ENCODE results near the gene COBL.
"Not testable (repeated sequence)": the region's sequence is repeated elsewhere in the genome, so short reads cannot be mapped to it uniquely, and the experiment has no call there.

COBL gene

GRCh38 chr7:51217804-51218203 is 98.8 kb downstream of the COBL start:
- no peak overlapping the region for H3K4me3 ChIP-seq (replicated peaks; ENCODE audit: low read depth, low read length)
- no peak for DNase-seq (ENCODE audit: low read depth)
- no peak for TF ChIP-seq CTCF (IDR thresholded peaks at IDR 0.05; ENCODE audit: low read length, missing control alignments)

- no peak overlapping the region for H3K4me3 ChIP-seq (replicated peaks; ENCODE audit: low read depth, low read length)
- TF ChIP-seq CTCF (IDR thresholded peaks at IDR 0.05; ENCODE audit: low read length, missing control alignments): no peak
- no peak for DNase-seq (ENCODE audit: low read depth)
Observed at GRCh38 chr7:51214098-51214497, 102.5 kb downstream of the COBL start.

- no peak for TF ChIP-seq CTCF (IDR thresholded peaks at IDR 0.05; ENCODE audit: low read length, missing control alignments)
- DNase-seq (ENCODE audit: low read depth): no peak
- no peak overlapping the region for H3K4me3 ChIP-seq (replicated peaks; ENCODE audit: low read depth, low read length)
Observed at GRCh38 chr7:51213618-51214017, 103.0 kb downstream of the COBL start.

- DNase-seq (ENCODE audit: low read depth): no peak
- H3K4me3 ChIP-seq (replicated peaks; ENCODE audit: low read depth, low read length): no peak overlapping the region
- TF ChIP-seq CTCF (IDR thresholded peaks at IDR 0.05; ENCODE audit: low read length, missing control alignments): no peak
Observed at GRCh38 chr7:51210766-51211165, 105.8 kb downstream of the COBL start.

GRCh38 chr7:51209426-51209825 is 107.2 kb downstream of the COBL start:
- no peak for DNase-seq (ENCODE audit: low read depth)
- H3K4me3 ChIP-seq (replicated peaks; ENCODE audit: low read depth, low read length): no peak overlapping the region
- TF ChIP-seq CTCF (IDR thresholded peaks at IDR 0.05; ENCODE audit: low read length, missing control alignments): no peak

GRCh38 chr7:51208125-51208524 is 108.5 kb downstream of the COBL start:
- not testable (repeated sequence) for H3K4me3 ChIP-seq (replicated peaks; ENCODE audit: low read depth, low read length); DNase-seq (ENCODE audit: low read depth)

- no peak overlapping the region for H3K4me3 ChIP-seq (replicated peaks; ENCODE audit: low read depth, low read length)
- TF ChIP-seq CTCF (IDR thresholded peaks at IDR 0.05; ENCODE audit: low read length, missing control alignments): no peak
- DNase-seq (ENCODE audit: low read depth): no peak
Observed at GRCh38 chr7:51198654-51199053, 118.0 kb downstream of the COBL start.

- TF ChIP-seq CTCF (IDR thresholded peaks at IDR 0.05; ENCODE audit: low read length, missing control alignments): no peak
- no peak for DNase-seq (ENCODE audit: low read depth)
- no peak overlapping the region for H3K4me3 ChIP-seq (replicated peaks; ENCODE audit: low read depth, low read length)
Observed at GRCh38 chr7:51190969-51191368, 125.6 kb downstream of the COBL start.

All from fibroblast of pulmonary artery (primary cell).